ENCODE data around the gene ROPN1L. TPM values are rescaled to one million over a fixed set of nuclear protein-coding genes. Genes with fewer than 3 reads are reported as not detected.

Gene ROPN1L
- total and polyA plus RNA-seq, 2 of the 4 experiments (the other 2 are of a cell fraction): 0.34 to 0.36 TPM

Small RNA genes within 50 kb of the gene (microRNA-seq; reads per million reads assigned to microRNA genes)
- 0 to 1.0 reads per million in 2 experiments for gene MIR6131 (ENCODE audit: insufficient read depth in 1 of 2, insufficient read length in 1 of 2, unreplicated experiment in 1 of 2)

Small RNA genes within 50 kb of the gene (small RNA-seq; reads per million reads assigned to genes)
- 0 to 1.8 (median 0) reads per million in 5 experiments for gene MIR6131

Other genes starting within 250 kb of the ROPN1L start
- gene ATPSCKMT, start 192.0 kb upstream of the ROPN1L start, total RNA-seq (2012; rRNA removed): 33.9 and 65.8 TPM in 2 replicates
- gene ATPSCKMT, start 192.0 kb upstream of the ROPN1L start, polyA plus RNA-seq (2012; rRNA removed): 17.3 and 29.8 TPM in 2 replicates
- gene CCT5, start 191.6 kb upstream of the ROPN1L start, total RNA-seq (2012; rRNA removed): 481 and 875 TPM in 2 replicates
- gene CCT5, start 191.6 kb upstream of the ROPN1L start, polyA plus RNA-seq (2012; rRNA removed): 308 and 358 TPM in 2 replicates
- gene CMBL, start 134.0 kb upstream of the ROPN1L start, total RNA-seq (2012; rRNA removed): 5.0 and 5.8 TPM in 2 replicates
- 25.9 and 26.3 TPM in 2 replicates for gene CMBL, start 134.0 kb upstream of the ROPN1L start, polyA plus RNA-seq (2012; rRNA removed)
- 55.2 and 71.4 TPM in 2 replicates for gene MARCHF6, start 88.2 kb upstream of the ROPN1L start, total RNA-seq (2012; rRNA removed)
- gene MARCHF6, start 88.2 kb upstream of the ROPN1L start, polyA plus RNA-seq (2012; rRNA removed): 45.9 and 62.6 TPM in 2 replicates
- 2.5 and 2.8 TPM in 2 replicates for gene ANKRD33B, start 122.2 kb downstream of the ROPN1L start, total RNA-seq (2012; rRNA removed)
- gene ANKRD33B, start 122.2 kb downstream of the ROPN1L start, polyA plus RNA-seq (2012; rRNA removed): 3.3 and 3.8 TPM in 2 replicates